GM08714 (cell line): Measurements from ENCODE around the gene ZNF397.

ENCODE experiments used
- H3K4me3 ChIP-seq: fragments of 200-500 bp; sonication (Bioruptor generic); 2 replicates; pipeline ENCODE4 v1.5.1; 2014; ENCODE audit warnings: mild to moderate bottlenecking, low read length, inconsistent platforms
- ZNF274 ChIP-seq: IDR thresholded peaks from 2 replicates; pipeline ENCODE4 v1.6.1; 2012; ENCODE audit warnings: mild to moderate bottlenecking, low read depth, low read length

ZNF397 gene

DNA sequence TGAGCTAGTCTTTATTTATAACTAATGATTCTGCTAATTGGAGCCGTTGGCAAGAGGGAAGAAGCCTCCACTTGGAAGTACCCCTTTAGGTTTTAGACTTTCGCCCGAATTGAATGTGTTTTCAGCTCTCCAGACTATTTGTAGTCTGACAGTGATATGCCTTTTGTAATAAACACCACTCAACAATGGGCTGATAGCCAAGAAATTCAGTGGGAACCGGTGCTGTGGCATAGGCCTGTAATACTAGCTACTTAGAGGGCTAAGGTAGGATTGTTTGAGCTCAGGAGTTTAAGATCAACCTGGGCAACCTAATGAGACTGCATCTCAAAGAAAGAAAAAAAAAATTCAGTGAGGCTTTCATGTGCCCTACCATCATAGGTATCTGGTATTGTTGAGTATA is 62.8 kb downstream of the ZNF397 start:
- H3K4me3 ChIP-seq: no peak overlapping the region
- TF ChIP-seq ZNF274: no peak

DNA sequence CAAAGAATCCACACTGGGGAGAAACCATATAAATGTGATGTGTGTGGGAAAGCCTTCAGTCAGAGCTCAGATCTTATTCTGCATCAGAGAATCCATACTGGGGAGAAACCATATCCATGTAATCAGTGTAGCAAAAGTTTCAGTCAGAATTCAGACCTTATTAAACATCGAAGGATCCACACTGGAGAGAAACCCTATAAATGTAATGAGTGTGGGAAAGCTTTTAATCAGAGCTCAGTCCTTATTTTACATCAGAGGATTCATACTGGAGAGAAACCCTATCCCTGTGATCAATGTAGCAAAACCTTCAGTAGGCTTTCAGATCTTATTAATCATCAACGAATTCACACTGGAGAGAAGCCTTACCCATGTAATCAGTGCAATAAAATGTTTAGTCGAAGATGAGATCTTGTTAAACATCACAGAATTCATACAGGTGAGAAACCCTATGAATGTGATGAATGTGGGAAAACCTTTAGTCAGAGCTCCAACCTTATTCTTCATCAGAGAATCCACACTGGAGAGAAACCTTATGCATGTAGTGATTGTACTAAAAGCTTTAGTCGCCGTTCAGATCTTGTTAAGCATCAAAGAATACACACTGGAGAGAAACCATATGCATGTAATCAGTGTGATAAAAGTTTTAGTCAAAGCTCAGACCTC is 65.9 kb downstream of the ZNF397 start:
- H3K4me3 ChIP-seq: no peak overlapping the region
- peak; percentile 88 for TF ChIP-seq ZNF274
